K562 (cell line): Measurements from ENCODE around the gene PTPN7. TPM values are rescaled to one million over a fixed set of nuclear protein-coding genes. Genes with fewer than 3 reads are reported as not detected.

Experiments used
- ATAC-seq: fragments of 200-7000 bp; cut with Tn5 transposase; 3 replicates; pipeline ENCODE4 v1.9.1; 2020; ENCODE audit warnings: moderate library complexity
- BruUV-seq: library from RNA; stranded (reverse); fragments of 400-500 nt; replicated peaks from 2 replicates; lab custom pipeline; 2021; lab: Mats Ljungman, UMichigan
- CTCF ChIA-PET: fragments of 300-600 bp; formaldehyde crosslinking; extraction: SDS; loops from one replicate; lab custom pipeline; 2021; ENCODE audit warnings: low intra/inter-chr PET ratio; lab: Yijun Ruan, JAX
- POLR2A ChIA-PET: fragments of 300-600, 350-650 bp; sonication (Branson Sonifier 250); formaldehyde crosslinking; extraction: SDS; loops from one replicate; lab custom pipeline; 2021; ENCODE audit warnings: antibody characterized with exemption, inconsistent platforms; lab: Yijun Ruan, JAX
- DNase-seq, 4 experiments: peaks; one replicate each; pipeline versions ENCODE4 v3.0.0 to v3.0.0-alpha.2; 2011 to 2018; ENCODE audit warnings: low spot score in 3 of 4, mixed read lengths in 3 of 4; ENCODE audit errors: extremely low read depth in 1 of 4
- FAIRE-seq: peaks from 2 replicates; lab custom pipeline; 2011; peaks lifted over from hg19 to GRCh38; lab: Jason Lieb, UNC
- H2AFZ ChIP-seq: 2 replicates; pipeline ENCODE4 v1.6.0; 2011; ENCODE audit warnings: low read depth, low read length, control low read depth, inconsistent platforms
- H3K27ac ChIP-seq: fragments of 200-600 bp; 3 replicates; pipeline ENCODE4 v1.8.0; 2011; ENCODE audit warnings: low read depth, mild to moderate bottlenecking, control low read depth, inconsistent platforms, low read length, moderate library complexity, mixed read lengths; ENCODE audit errors: extremely low read depth
- H3K27me3 ChIP-seq, 2 experiments: fragments of 300-600 bp in 1 of 2; 2 replicates in 1 of 2; 3 replicates in 1 of 2; pipeline versions ENCODE4 v1.6.0 to v1.8.0; 2011; ENCODE audit warnings: inconsistent platforms in 2 of 2, low read length in 2 of 2, mild to moderate bottlenecking in 1 of 2, mixed read lengths in 1 of 2, moderate library complexity in 1 of 2; ENCODE audit not compliant: control insufficient read depth in 2 of 2, insufficient read depth in 2 of 2
- H3K36me3 ChIP-seq: fragments of 300-600 bp; 3 replicates; pipeline ENCODE4 v1.8.0; 2011; ENCODE audit warnings: mild to moderate bottlenecking, low read length, inconsistent platforms; ENCODE audit not compliant: control insufficient read depth, insufficient read depth
- H3K4me1 ChIP-seq, 2 experiments: fragments of 200-600 bp in 1 of 2; replicated peaks in 1 of 2; 2 replicates in 1 of 2; 3 replicates in 1 of 2; pipeline versions ENCODE4 v1.5.1 to v1.8.0; 2011; ENCODE audit warnings: inconsistent platforms in 2 of 2, low read length in 2 of 2, mild to moderate bottlenecking in 1 of 2, mixed read lengths in 1 of 2, moderate library complexity in 1 of 2; ENCODE audit not compliant: control insufficient read depth in 2 of 2, insufficient read depth in 2 of 2
- H3K4me2 ChIP-seq: 2 replicates; pipeline ENCODE4 v1.6.1; 2011; ENCODE audit warnings: low read length, control low read depth, inconsistent platforms, mixed read lengths; ENCODE audit not compliant: insufficient read depth
- H3K4me3 ChIP-seq: fragments of 200-600 bp; sonication (generic), shearing (Covaris generic); 2 replicates; pipeline ENCODE4 v1.5.1; 2016; ENCODE audit warnings: control low read depth, inconsistent platforms
- H3K79me2 ChIP-seq: fragments of 200-600 bp; 3 replicates; pipeline ENCODE4 v1.8.0; 2011; ENCODE audit warnings: low read length, inconsistent platforms; ENCODE audit not compliant: control insufficient read depth, insufficient read depth
- H3K9ac ChIP-seq, 2 experiments: 2 replicates each; pipeline versions ENCODE4 v1.6.0 to v1.6.1; 2011; ENCODE audit warnings: low read depth in 2 of 2, low read length in 2 of 2, control low read depth in 1 of 2, inconsistent platforms in 1 of 2, mild to moderate bottlenecking in 1 of 2, mixed read lengths in 1 of 2; ENCODE audit not compliant: insufficient read depth in 1 of 2
- H3K9me1 ChIP-seq: one replicate; pipeline ENCODE4 v1.6.0; 2011; ENCODE audit warnings: inconsistent platforms, mild to moderate bottlenecking, low read length, moderate library complexity; ENCODE audit not compliant: control insufficient read depth, insufficient read depth
- H3K9me3 ChIP-seq: replicated peaks from 2 replicates; pipeline ENCODE4 v1.5.1; 2011; ENCODE audit warnings: low read depth, low read length, inconsistent platforms; ENCODE audit not compliant: control insufficient read depth, insufficient read depth
- H4K20me1 ChIP-seq: replicated peaks from 2 replicates; pipeline ENCODE4 v1.6.1; 2011; ENCODE audit warnings: low read length, inconsistent platforms, mixed read lengths; ENCODE audit not compliant: control insufficient read depth, insufficient read depth
- CEBPB ChIP-seq: fragments of 450-650 bp; IDR thresholded peaks from 2 replicates; pipeline ENCODE4 v1.6.1; 2016; ENCODE audit warnings: missing genetic modification characterization, missing compliant biosample characterization
- DMBX1 ChIP-seq: fragments of 250-450 bp; sonication (Bioruptor Pico); IDR thresholded peaks from 2 replicates; pipeline ENCODE4 v1.8.0; 2022; ENCODE audit warnings: inconsistent platforms, mild to moderate bottlenecking, moderate library complexity, borderline replicate concordance
- FOXJ2 ChIP-seq: fragments of 200-800 bp; sonication (Bioruptor generic); IDR thresholded peaks from 2 replicates; pipeline ENCODE4 v1.6.1; 2016; ENCODE audit warnings: missing genetic modification characterization, missing compliant biosample characterization
- PML ChIP-seq: IDR thresholded peaks from 2 replicates; pipeline ENCODE4 v1.6.1; 2012; ENCODE audit warnings: low read length, inconsistent platforms
- POLR3A ChIP-seq: IDR thresholded peaks from 2 replicates; pipeline ENCODE4 v1.6.1; 2011; ENCODE audit warnings: borderline replicate concordance, mild to moderate bottlenecking, moderate library complexity; ENCODE audit not compliant: insufficient read length, insufficient read depth; ENCODE audit errors: extremely low read depth
- RAD21 ChIP-seq, 2 experiments: fragments of 250-450 bp in 1 of 2; fragments of 450-650 bp in 1 of 2; sonication (Bioruptor Pico) in 1 of 2; formaldehyde crosslinking in 1 of 2; IDR thresholded peaks in 1 of 2; conservative IDR thresholded peaks in 1 of 2; 2 replicates each; pipeline versions ENCODE4 v1.4.0 to v1.8.0; 2020 to 2022; ENCODE audit warnings: mild to moderate bottlenecking in 2 of 2, moderate library complexity in 1 of 2
- RCOR1 ChIP-seq, 2 experiments: IDR thresholded peaks; 2 replicates each; pipeline ENCODE4 v1.6.1; 2012; ENCODE audit warnings: low read depth in 2 of 2, low read length in 2 of 2, borderline replicate concordance in 1 of 2, improper control_type of control experiment in 1 of 2
- ZNF174 ChIP-seq: fragments of 250-450 bp; sonication (Bioruptor Pico); IDR thresholded peaks from 2 replicates; pipeline ENCODE4 v1.4.0; 2020; ENCODE audit warnings: mild to moderate bottlenecking
- WGBS: fragments of 100-300 bp; shearing (Covaris generic); methylation state at CpG from one replicate; pipeline ENCODE4 v1.1.6; 2016; ENCODE audit warnings: low coverage, mixed read lengths; ENCODE audit not compliant: insufficient coverage; ENCODE audit errors: missing lambda C conversion rate; 5-methylcytosine and 5-hydroxymethylcytosine counted together
- in situ Hi-C: fragments of 300-500 bp; cut with MboI; formaldehyde crosslinking; loops from 4 replicates; pipeline ENCODE4 v1.15.0; 2018; ENCODE audit warnings: inconsistent platforms, mixed read lengths
- intact Hi-C: fragments of 100-400 bp; cut with micrococcal nuclease; formaldehyde crosslinking; loops from 2 replicates; pipeline ENCODE4 v1.14.2; 2022
- polyA plus RNA-seq, 8 experiments: library from polyadenylated mRNA; depleted of rRNA in 4 of 8; stranded (reverse) in 5 of 8; unstranded in 3 of 8; fragments of >200 nt; fragmentation: Nextera tagmentation in 2 of 8; fragmentation: Illumina TruSeq in 1 of 8; extraction: Ambion mirVana in 2 of 8; extraction: Trizol in 1 of 8; gene quantifications; 2 replicates each; pipeline versions ENCODE4 v1.2.1 to v1.2.3, GENCODE V29; 2011 to 2014; ENCODE audit warnings: inconsistent platforms in 1 of 8, missing spikeins in 1 of 8
- total RNA-seq, 7 experiments: library from RNA; depleted of rRNA in 6 of 7; stranded (reverse); fragments of >200 nt in 6 of 7; fragmentation: Illumina TruSeq in 2 of 7; extraction: Trizol in 2 of 7; gene quantifications; 2 replicates each; pipeline versions ENCODE4 v1.2.1 to v1.2.3, GENCODE V29; 2011 to 2021; ENCODE audit warnings: low replicate concordance in 1 of 7
- TF ChIP-seq, protein P1 (sequence below): sonication (generic); formaldehyde crosslinking; IDR thresholded peaks from 2 replicates; pipeline ENCODE4 v1.8.0; 2022; ENCODE audit warnings: mild to moderate bottlenecking, low read depth, missing genetic modification reagents
- TF ChIP-seq, protein P2 (sequence below): fragments of 250-450 bp; sonication (Bioruptor Pico); IDR thresholded peaks from 2 replicates; pipeline ENCODE4 v1.5.0; 2021; ENCODE audit warnings: mild to moderate bottlenecking, borderline replicate concordance

PTPN7 gene
- total and polyA plus RNA-seq, 9 of the 15 experiments (the other 6 are each of a cell fraction or from before 2014, with no cell fraction given): 18.7 to 144 (median 120) TPM

DNA sequence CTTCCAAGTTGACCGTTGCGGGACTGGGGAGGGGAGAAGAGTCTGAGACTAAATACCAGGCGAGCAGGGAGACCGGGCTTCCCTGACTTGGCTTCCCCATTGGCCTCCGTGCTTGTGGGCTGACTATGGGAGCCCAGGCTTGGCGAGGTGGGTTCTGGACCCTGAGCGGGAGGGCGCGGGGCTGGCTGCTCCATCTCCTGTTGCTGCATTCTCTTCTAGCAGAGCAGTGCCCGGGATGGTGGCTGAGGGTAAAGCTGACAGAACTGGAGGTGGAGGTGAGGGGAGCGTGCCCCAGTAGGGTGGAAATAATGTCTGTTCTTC lies 33.9 kb upstream of the PTPN7 start:
- no peak overlapping the region for H3K27ac ChIP-seq
- intact Hi-C loops: no loop called here
- CTCF ChIA-PET: no interaction called here
- H3K79me2 ChIP-seq: no peaks in the 10 kb centered on the region
- no peaks in the 10 kb centered on the region for H3K36me3 ChIP-seq
- no peak for DNase-seq
- peaks cover 7% of the 10 kb centered on the region; the same call in 1 of the 2 replicates for H4K20me1 ChIP-seq
- POLR2A ChIA-PET: no interaction called here
- no peak overlapping the region for H3K4me2 ChIP-seq
- peaks cover 14 to 46% of the 10 kb centered on the region in 2 experiments; a peak in 4 of 5 replicates for H3K27me3 ChIP-seq
- no peak overlapping the region for H3K4me3 ChIP-seq
- peaks cover 3% of the 10 kb centered on the region for H3K9me1 ChIP-seq
- in situ Hi-C loops: no loop called here
- no peak for TF ChIP-seq RCOR1 (IDR thresholded peaks at IDR 0.05; ENCODE audit: borderline replicate concordance in 1 of 2, low read depth in 2 of 2, low read length in 2 of 2)
- no peak for TF ChIP-seq FOXJ2 (tag)
- TF ChIP-seq, protein P1, sequence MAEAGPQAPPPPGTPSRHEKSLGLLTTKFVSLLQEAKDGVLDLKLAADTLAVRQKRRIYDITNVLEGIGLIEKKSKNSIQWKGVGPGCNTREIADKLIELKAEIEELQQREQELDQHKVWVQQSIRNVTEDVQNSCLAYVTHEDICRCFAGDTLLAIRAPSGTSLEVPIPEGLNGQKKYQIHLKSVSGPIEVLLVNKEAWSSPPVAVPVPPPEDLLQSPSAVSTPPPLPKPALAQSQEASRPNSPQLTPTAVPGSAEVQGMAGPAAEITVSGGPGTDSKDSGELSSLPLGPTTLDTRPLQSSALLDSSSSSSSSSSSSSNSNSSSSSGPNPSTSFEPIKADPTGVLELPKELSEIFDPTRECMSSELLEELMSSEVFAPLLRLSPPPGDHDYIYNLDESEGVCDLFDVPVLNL (CRISPR knock-in tag): no peak
- TF ChIP-seq ZNF174 (CRISPR knock-in tag): no peak
- TF ChIP-seq, protein P2, sequence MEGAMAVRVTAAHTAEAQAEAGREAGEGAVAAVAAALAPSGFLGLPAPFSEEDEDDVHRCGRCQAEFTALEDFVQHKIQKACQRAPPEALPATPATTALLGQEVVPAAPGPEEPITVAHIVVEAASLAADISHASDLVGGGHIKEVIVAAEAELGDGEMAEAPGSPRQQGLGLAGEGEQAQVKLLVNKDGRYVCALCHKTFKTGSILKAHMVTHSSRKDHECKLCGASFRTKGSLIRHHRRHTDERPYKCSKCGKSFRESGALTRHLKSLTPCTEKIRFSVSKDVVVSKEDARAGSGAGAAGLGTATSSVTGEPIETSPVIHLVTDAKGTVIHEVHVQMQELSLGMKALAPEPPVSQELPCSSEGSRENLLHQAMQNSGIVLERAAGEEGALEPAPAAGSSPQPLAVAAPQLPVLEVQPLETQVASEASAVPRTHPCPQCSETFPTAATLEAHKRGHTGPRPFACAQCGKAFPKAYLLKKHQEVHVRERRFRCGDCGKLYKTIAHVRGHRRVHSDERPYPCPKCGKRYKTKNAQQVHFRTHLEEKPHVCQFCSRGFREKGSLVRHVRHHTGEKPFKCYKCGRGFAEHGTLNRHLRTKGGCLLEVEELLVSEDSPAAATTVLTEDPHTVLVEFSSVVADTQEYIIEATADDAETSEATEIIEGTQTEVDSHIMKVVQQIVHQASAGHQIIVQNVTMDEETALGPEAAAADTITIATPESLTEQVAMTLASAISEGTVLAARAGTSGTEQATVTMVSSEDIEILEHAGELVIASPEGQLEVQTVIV (CRISPR knock-in tag): no peak
- TF ChIP-seq DMBX1 (CRISPR knock-in tag): no peak
- TF ChIP-seq POLR3A: no peak
- TF ChIP-seq RAD21 (CRISPR knock-in tag; conservative IDR thresholded peaks at IDR 0.05 in 1 of 2, IDR thresholded peaks at IDR 0.05 in 1 of 2): no peak
- TF ChIP-seq PML: no peak
- TF ChIP-seq CEBPB (tag): no peak
- TF ChIP-seq, all 486 proteins: peak for 0
- no peak overlapping the region for H2AFZ ChIP-seq
- H3K4me1 ChIP-seq: peaks cover 2 to 17% of the 10 kb centered on the region in 2 experiments; a peak in 4 of 5 replicates
- FAIRE-seq: no peak
- H3K9ac ChIP-seq: no peak overlapping the region
- BruUV-seq: no TSS peak
- no peaks in the 10 kb centered on the region for H3K9me3 ChIP-seq
- WGBS: 4% methylated on average over 11 of the region's 11 CpGs
- ATAC-seq: no peak
